Uterus (tissue), 2 donors: ENCODE results near the gene PTPRE.

ENCODE experiments used
- CTCF ChIP-seq, 4 experiments: fragments of 200-600 bp in 2 of 4; fragments of 450-650 bp in 2 of 4; sonication (generic) in 2 of 4; IDR thresholded peaks; one replicate each; pipeline ENCODE4 v1.5.1; 2016 to 2019; ENCODE audit warnings: antibody characterized with exemption in 4 of 4, mild to moderate bottlenecking in 2 of 4, moderate library complexity in 1 of 4
- POLR2A ChIP-seq, 2 donors: fragments of 450-650 bp; IDR thresholded peaks; one replicate each; pipeline ENCODE4 v1.6.1; 2016; ENCODE audit warnings: antibody characterized with exemption in 2 of 2, mild to moderate bottlenecking in 1 of 2, moderate library complexity in 1 of 2

GRCh38 chr10:128097783-128098182, 190.9 kb downstream of the PTPRE start:
- TF ChIP-seq CTCF (IDR thresholded peaks at IDR 0.05) (no peak), POLR2A (IDR thresholded peaks at IDR 0.05) (no peak)
